G401.6 (cell line): Measurements from ENCODE around the gene DNAJC17.

Experiments
- FAIRE-seq: peaks from 2 replicates; lab custom pipeline; 2012; peaks lifted over from hg19 to GRCh38; lab: Jason Lieb, UNC

The DNAJC17 gene

DNA sequence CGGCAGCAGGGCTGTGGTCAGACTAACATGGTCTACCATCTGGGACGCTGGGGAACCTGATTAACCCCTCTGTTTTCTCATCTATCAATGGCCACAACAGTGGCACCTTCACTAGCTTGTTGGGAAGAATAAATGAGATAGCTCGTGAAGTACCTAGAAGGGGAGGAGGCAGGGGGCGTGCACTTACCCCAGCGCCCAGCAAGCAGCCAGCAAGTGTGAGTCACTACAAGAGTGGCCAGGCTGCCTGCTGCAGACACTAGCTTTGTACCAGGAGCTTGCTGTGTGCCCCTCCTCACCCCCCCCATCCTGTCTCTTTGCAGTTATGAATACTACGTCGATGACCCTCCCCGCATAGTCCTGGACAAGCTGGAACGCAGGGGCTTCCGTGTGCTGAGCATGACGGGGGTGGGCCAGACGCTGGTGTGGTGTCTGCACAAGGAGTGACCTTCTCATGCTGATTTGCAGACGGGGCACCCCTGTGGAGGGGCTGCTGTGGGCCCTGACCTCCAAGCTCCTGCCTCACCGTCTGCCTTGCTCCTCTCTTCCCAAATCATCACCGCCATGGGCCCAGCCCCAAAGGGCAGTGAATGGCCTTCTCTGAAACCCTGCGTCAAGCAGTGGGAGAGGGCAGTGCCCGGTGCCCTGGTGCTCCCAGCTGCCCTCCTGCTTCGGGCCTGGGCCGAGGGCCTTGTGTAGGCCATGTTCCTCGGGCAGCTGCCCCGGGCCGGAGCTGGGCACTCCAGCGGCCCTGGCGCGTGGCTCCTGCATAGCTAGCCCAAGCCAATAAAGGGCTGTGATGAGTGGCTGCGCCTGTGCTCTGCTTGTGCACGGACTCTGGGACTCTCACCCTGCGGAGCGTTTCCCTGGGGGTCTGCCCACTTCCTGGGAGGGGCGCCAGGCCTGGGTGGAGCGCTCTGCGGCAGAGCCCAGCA, 40.1 kb downstream of the DNAJC17 start:
- no peak for FAIRE-seq

GRCh38 chr15:40766194-40766815, 41.0 kb downstream of the DNAJC17 start:
- FAIRE-seq, result no peak

- FAIRE-seq, result no peak
Measured at GRCh38 chr15:40764629-40765103, 42.6 kb downstream of the DNAJC17 start.

GRCh38 chr15:40763801-40764628, 43.3 kb downstream of the DNAJC17 start, which contains the start of gene GCHFR:
TSS of gene GCHFR (plus strand) at chr15:40764068. CDS start at chr15:40764181, 113 bp downstream.
- no peak for FAIRE-seq

- no peak for FAIRE-seq
Measured at GRCh38 chr15:40762919-40763800, 44.1 kb downstream of the DNAJC17 start.

- FAIRE-seq, result no peak
Measured at GRCh38 chr15:40759961-40760360, 47.3 kb downstream of the DNAJC17 start.

DNA sequence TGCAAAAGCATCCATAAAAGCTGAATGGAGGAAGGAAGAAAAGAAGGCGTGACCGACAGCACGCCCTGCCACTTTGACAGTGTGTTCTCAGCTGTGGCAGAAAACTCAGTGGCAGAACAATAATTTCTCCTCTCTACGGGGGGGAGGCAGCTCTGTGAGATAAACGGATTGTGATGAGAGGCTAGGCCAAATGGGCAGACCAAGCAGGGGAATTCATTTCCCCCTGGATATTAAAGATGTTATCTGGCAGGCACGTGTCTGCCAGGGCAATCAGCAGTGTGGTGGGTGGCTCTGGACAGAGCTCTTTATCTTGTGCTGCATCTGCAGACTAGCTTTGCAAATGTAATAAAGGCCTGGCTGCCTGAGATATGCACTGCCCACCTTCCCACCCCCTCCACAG, 50.3 kb downstream of the DNAJC17 start:
- FAIRE-seq, result no peak

- peak; percentile 23 for FAIRE-seq
Measured at GRCh38 chr15:40755812-40756208, 51.5 kb downstream of the DNAJC17 start.

GRCh38 chr15:40754883-40755811, 52.1 kb downstream of the DNAJC17 start, which contains the start of gene RMDN3:
TSS of gene RMDN3 (minus strand) at chr15:40755254. CDS start at chr15:40754783, 471 bp downstream.
- peak; percentile 89 for FAIRE-seq

DNA sequence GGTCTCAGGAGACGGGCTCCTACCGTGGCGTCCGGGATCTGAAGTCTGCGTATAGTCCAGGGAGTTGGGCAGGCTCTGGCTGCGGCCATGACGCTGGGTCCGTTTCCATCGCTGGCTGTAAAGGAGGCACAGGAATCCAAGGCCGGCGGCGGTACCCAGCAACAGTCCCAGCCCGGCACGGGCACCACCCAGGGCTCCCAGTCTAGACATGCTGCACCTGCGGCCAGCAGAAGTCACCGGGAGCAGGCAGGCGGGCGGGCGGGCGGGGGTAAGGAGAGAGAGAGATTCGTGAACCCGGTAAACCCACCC, 52.7 kb downstream of the DNAJC17 start:
- FAIRE-seq, result no peak

- FAIRE-seq, result no peak
Measured at GRCh38 chr15:40751745-40752144, 55.5 kb downstream of the DNAJC17 start.

GRCh38 chr15:40750885-40751284, 56.4 kb downstream of the DNAJC17 start:
- FAIRE-seq, result no peak

GRCh38 chr15:40749151-40749630, 58.1 kb downstream of the DNAJC17 start:
- no peak for FAIRE-seq

- FAIRE-seq, result no peak
Measured at GRCh38 chr15:40747685-40748631, 59.3 kb downstream of the DNAJC17 start.

GRCh38 chr15:40746916-40747418, 60.3 kb downstream of the DNAJC17 start:
- FAIRE-seq, result no peak

- no peak for FAIRE-seq
Measured at GRCh38 chr15:40744815-40745152, 62.5 kb downstream of the DNAJC17 start.

DNA sequence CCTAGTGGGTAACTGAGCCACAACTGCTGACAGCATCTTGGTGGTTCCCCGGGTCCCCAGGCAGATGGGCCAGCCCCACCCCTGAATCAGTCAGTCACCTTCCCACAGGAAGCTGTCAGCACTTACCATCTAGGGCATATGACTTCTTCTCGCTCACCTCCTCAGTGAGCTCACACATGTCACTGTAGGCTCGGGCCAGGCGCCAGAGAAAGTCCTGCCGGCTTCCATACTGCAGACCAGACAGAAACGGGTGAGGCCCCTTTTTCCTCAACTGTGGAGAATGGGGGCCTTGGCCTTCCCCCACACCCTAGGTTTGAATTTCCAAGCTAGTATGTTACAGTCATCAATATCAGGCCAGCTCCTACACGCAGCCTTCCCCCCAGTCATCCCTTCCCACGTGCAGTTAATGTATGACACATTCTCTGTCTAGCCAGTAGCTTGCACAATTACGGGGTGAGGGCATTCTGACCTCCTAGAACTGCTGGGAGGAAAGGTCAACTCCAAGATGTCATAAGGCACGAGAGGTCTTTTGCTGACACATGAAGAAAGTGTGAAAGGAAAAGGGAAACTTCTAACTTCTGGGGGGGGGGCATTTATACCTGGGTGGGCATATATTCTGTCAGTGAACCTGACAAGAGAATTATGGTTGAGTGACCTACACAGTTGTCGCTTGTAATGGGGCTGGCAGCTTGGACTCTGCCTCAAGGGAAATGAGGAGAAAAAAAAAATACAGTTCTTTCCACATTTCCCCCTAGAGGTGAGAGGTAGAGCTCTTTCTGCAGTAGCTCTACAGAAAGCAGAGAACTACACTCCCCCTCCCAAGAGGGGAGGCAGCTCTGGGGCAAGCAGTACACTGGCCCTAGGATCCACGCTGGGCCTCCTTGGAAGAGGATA, 63.1 kb downstream of the DNAJC17 start:
- no peak for FAIRE-seq

GRCh38 chr15:40743485-40743901, 63.8 kb downstream of the DNAJC17 start:
- no peak for FAIRE-seq
